ENCODE results near the gene RBBP6. TPM values are rescaled to one million over a fixed set of nuclear protein-coding genes. Genes with fewer than 3 reads are reported as not detected.

The RBBP6 gene
- total RNA-seq, 3 donors from 2014 or later (not counting 1 experiment from before 2014, with no cell fraction given): 155 to 219 (median 173) TPM

DNA sequence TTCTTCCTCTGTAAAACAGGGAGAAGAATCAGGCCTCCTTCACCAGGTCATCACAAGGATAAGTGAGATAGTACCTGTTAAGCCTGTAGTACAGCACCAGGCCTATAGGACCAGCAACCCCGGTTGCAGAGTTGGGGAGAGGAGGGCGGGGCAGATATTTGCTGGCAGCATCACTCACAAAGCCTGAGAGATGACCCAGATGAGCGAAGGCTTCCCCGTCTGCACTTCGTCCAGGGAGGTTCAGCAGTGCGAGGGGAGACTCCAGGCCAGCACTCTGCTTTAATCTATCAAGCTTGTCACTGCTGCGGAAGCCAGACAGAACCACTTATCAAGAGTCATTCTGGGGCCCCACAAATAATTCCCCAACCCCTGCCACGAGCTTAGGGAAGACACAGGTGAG, 15.8 kb upstream of the RBBP6 start:
- intact Hi-C loops (cut with micrococcal nuclease): no loop called here
- TF ChIP-seq, protein P1, sequence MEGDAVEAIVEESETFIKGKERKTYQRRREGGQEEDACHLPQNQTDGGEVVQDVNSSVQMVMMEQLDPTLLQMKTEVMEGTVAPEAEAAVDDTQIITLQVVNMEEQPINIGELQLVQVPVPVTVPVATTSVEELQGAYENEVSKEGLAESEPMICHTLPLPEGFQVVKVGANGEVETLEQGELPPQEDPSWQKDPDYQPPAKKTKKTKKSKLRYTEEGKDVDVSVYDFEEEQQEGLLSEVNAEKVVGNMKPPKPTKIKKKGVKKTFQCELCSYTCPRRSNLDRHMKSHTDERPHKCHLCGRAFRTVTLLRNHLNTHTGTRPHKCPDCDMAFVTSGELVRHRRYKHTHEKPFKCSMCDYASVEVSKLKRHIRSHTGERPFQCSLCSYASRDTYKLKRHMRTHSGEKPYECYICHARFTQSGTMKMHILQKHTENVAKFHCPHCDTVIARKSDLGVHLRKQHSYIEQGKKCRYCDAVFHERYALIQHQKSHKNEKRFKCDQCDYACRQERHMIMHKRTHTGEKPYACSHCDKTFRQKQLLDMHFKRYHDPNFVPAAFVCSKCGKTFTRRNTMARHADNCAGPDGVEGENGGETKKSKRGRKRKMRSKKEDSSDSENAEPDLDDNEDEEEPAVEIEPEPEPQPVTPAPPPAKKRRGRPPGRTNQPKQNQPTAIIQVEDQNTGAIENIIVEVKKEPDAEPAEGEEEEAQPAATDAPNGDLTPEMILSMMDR (IDR thresholded peaks at IDR 0.05): no peak
- no peak for DNase-seq
- 86% methylated on average over 8 of the region's 8 CpGs for WGBS (ENCODE audit: insufficient coverage)
- peaks cover 0 to 6% of the 10 kb centered on the region in 2 donors for H3K27me3 Mint-ChIP-seq (ENCODE audit: low read depth in 2 of 2)
- no peak overlapping the region for H3K4me3 ChIP-seq (ENCODE audit: low read length)
- H3K9me3 Mint-ChIP-seq: no peaks in the 10 kb centered on the region
- no peaks in the 10 kb centered on the region for H3K36me3 Mint-ChIP-seq
- no peaks in the 10 kb centered on the region for H3K9me3 ChIP-seq (ENCODE audit: control insufficient read depth, insufficient read depth, low read length)
- no peaks in the 10 kb centered on the region for H3K4me1 ChIP-seq (ENCODE audit: control insufficient read depth, insufficient read depth, low read length)
- H3K27me3 ChIP-seq (ENCODE audit: control insufficient read depth, insufficient read depth, low read length): no peaks in the 10 kb centered on the region
- no peaks in the 10 kb centered on the region for H3K36me3 ChIP-seq (ENCODE audit: control insufficient read depth, insufficient read depth, low read length)
- H3K4me1 Mint-ChIP-seq: no peaks in the 10 kb centered on the region
- H3K27ac ChIP-seq (ENCODE audit: low read length): no peak overlapping the region
- H3K4me3 Mint-ChIP-seq: no peak overlapping the region
- no peak overlapping the region for H3K27ac Mint-ChIP-seq
- ATAC-seq: no peak

DNA sequence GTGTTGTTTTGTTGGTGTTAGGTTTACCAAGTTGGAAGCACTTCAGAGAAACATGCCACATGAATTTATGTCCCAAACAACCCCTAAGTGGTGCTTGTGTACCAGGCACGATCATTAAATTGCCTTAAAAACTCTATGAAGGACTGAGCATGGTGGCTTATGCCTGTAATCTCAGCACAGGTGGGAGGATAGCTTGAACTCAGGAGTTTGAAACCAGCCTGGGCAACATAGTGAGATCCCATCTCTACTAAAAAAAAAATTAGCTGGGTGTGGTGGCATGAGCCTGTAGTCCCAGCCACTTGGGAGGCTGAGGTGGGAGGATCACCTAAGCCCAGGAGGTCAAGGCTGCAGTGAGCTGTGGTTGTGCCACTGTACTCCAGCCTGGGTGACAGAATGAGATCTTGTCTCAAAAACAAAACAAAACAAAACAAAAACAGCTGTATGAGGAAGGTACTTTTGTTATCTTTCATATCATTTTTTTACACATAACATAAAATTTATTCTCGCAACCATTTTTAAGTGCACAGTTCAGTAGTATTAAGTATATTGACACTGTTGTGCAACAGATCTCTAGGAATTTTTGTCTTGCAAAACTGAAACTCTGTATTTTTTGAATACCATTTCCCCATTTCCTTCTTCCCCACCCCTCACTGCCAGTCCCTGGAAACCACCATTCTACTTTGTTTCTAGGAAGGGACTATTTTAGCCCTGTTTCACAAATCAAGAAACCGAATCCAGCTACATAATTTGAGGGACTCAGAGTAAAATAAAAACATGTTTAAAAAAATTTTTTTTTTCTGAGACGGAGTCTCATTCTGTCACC, 14.3 kb upstream of the RBBP6 start:
- Mint-ChIP-seq H3K27ac (no peak overlapping the region), H3K9me3 (no peaks in the 10 kb centered on the region), H3K4me3 (no peak overlapping the region), H3K36me3 (no peaks in the 10 kb centered on the region), H3K4me1 (no peaks in the 10 kb centered on the region), H3K27me3 (ENCODE audit: low read depth in 2 of 2) (peaks cover 0 to 6% of the 10 kb centered on the region in 2 donors)
- Histone ChIP-seq H3K36me3 (ENCODE audit: control insufficient read depth, insufficient read depth, low read length) (no peaks in the 10 kb centered on the region), H3K27me3 (ENCODE audit: control insufficient read depth, insufficient read depth, low read length) (no peaks in the 10 kb centered on the region), H3K4me1 (ENCODE audit: control insufficient read depth, insufficient read depth, low read length) (no peaks in the 10 kb centered on the region), H3K27ac (ENCODE audit: low read length) (no peak overlapping the region), H3K4me3 (ENCODE audit: low read length) (no peak overlapping the region), H3K9me3 (ENCODE audit: control insufficient read depth, insufficient read depth, low read length) (no peaks in the 10 kb centered on the region)
- TF ChIP-seq, protein P1 (IDR thresholded peaks at IDR 0.05): no peak
- WGBS (ENCODE audit: insufficient coverage): 43% methylated on average over 3 of the region's 4 CpGs
- intact Hi-C loops (cut with micrococcal nuclease): no loop called here
- no peak for ATAC-seq
- no peak for DNase-seq

DNA sequence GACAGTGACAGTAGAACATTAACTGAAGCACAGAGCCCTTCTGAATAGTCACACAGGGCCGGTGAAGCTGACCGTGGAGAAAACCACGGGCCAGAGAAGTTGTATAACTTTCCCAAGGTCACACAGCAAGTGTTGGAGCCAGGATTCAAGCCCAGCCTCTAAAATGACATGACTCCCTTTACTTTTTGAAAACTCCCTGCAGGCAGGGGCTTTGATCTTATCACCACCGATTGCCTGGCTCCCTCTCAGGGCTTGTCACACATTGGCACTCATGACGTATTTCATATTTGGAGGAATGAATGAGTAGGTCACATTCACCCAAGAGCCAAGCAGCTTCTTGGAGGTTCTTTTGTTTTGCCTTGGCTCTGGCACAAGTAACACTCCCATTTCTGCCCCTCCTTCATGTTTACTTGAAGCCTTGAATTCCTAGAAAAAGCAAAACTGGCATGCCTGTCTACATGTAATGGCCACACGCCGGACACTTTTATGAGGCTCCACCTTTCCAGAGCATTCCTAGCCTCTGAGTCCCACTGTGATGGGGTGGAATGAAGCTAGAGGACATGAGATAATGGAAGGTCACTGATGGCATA, 13.3 kb upstream of the RBBP6 start:
- H3K9me3 Mint-ChIP-seq: no peaks in the 10 kb centered on the region
- no peak overlapping the region for H3K27ac Mint-ChIP-seq
- DNase-seq (no peak), ATAC-seq (no peak)
- Histone ChIP-seq H3K27me3 (ENCODE audit: control insufficient read depth, insufficient read depth, low read length) (no peaks in the 10 kb centered on the region), H3K9me3 (ENCODE audit: control insufficient read depth, insufficient read depth, low read length) (no peaks in the 10 kb centered on the region), H3K27ac (ENCODE audit: low read length) (no peak overlapping the region), H3K4me3 (ENCODE audit: low read length) (no peak overlapping the region), H3K36me3 (ENCODE audit: control insufficient read depth, insufficient read depth, low read length) (no peaks in the 10 kb centered on the region), H3K4me1 (ENCODE audit: control insufficient read depth, insufficient read depth, low read length) (no peaks in the 10 kb centered on the region)
- no peak overlapping the region for H3K4me3 Mint-ChIP-seq
- TF ChIP-seq, protein P1 (IDR thresholded peaks at IDR 0.05): no peak
- intact Hi-C loops (cut with micrococcal nuclease): no loop called here
- H3K27me3 Mint-ChIP-seq (ENCODE audit: low read depth in 2 of 2): peaks cover 0 to 6% of the 10 kb centered on the region in 2 donors
- 86% methylated on average over 7 of the region's 7 CpGs for WGBS (ENCODE audit: insufficient coverage)
- H3K4me1 Mint-ChIP-seq: no peaks in the 10 kb centered on the region
- H3K36me3 Mint-ChIP-seq: no peaks in the 10 kb centered on the region
